Naive thymus-derived CD4-positive, alpha-beta T cell (primary cell): ENCODE measurements around the gene TBPL2. TPM values are rescaled to one million over a fixed set of nuclear protein-coding genes. Genes with fewer than 3 reads are reported as not detected.

Experiments
- ATAC-seq: fragments of 150-1000 bp; cut with Tn5 transposase; 2 replicates; pipeline ENCODE4 v1.10.0; 2021; ENCODE audit warnings: mild to moderate bottlenecking, moderate library complexity
- CTCF ChIA-PET: fragments of 350-600 bp; sonication (Branson Sonifier 250); formaldehyde crosslinking; loops from one replicate; lab custom pipeline; 2021; ENCODE audit warnings: antibody characterized with exemption; lab: Charles Lee
- POLR2A ChIA-PET: fragments of 350-600 bp; sonication (Branson Sonifier 250); formaldehyde crosslinking; loops from one replicate; lab custom pipeline; 2021; ENCODE audit warnings: antibody characterized with exemption, inconsistent platforms; lab: Charles Lee
- DNase-seq, 9 donors: peaks; one replicate each; pipeline versions ENCODE4 v3.0.0 to v3.0.0-alpha.2; 2020 to 2022; ENCODE audit warnings: mixed read lengths in 1 of 9
- H3K27ac ChIP-seq: one replicate; pipeline ENCODE4 v1.7.0; 2013; ENCODE audit warnings: mild to moderate bottlenecking, low read depth, low read length, moderate library complexity
- H3K27me3 ChIP-seq, 2 donors: one replicate each; pipeline ENCODE4 v1.7.0; 2013; ENCODE audit warnings: low read length in 2 of 2, mild to moderate bottlenecking in 2 of 2, moderate library complexity in 2 of 2; ENCODE audit not compliant: control insufficient read depth in 2 of 2, insufficient read depth in 2 of 2
- H3K36me3 ChIP-seq, 3 experiments: 1 replicate in 2 of 3; 2 replicates in 1 of 3; pipeline ENCODE4 v1.7.0; 2013; ENCODE audit warnings: low read length in 3 of 3, mild to moderate bottlenecking in 3 of 3, moderate library complexity in 1 of 3; ENCODE audit not compliant: insufficient read depth in 3 of 3, control insufficient read depth in 2 of 3
- H3K4me1 ChIP-seq, 2 donors: one replicate each; pipeline ENCODE4 v1.7.0; 2013; ENCODE audit warnings: low read length in 2 of 2, mild to moderate bottlenecking in 2 of 2, moderate library complexity in 1 of 2; ENCODE audit not compliant: control insufficient read depth in 2 of 2, insufficient read depth in 2 of 2
- H3K4me3 ChIP-seq: 2 replicates; pipeline ENCODE4 v1.7.0; 2013; ENCODE audit warnings: mild to moderate bottlenecking, low read length
- H3K9me3 ChIP-seq, 3 experiments: 1 replicate in 2 of 3; 2 replicates in 1 of 3; pipeline ENCODE4 v1.7.0; 2013; ENCODE audit warnings: low read length in 3 of 3; ENCODE audit not compliant: control insufficient read depth in 2 of 3
- H3K27ac Mint-ChIP-seq, 9 donors: one replicate each; pipeline ENCODE4 v1.8.0; 2020 to 2022; ENCODE audit warnings: mixed read lengths in 9 of 9, mild to moderate bottlenecking in 8 of 9, moderate library complexity in 5 of 9, inconsistent platforms in 2 of 9
- H3K27me3 Mint-ChIP-seq, 5 donors: one replicate each; pipeline ENCODE4 v1.8.0; 2021 to 2022; ENCODE audit warnings: mixed read lengths in 5 of 5, mild to moderate bottlenecking in 1 of 5
- H3K36me3 Mint-ChIP-seq, 5 donors: one replicate each; pipeline ENCODE4 v1.8.0; 2020 to 2022; ENCODE audit warnings: mixed read lengths in 5 of 5, mild to moderate bottlenecking in 3 of 5, inconsistent platforms in 1 of 5
- H3K4me1 Mint-ChIP-seq, 7 donors: one replicate each; pipeline ENCODE4 v1.8.0; 2020 to 2022; ENCODE audit warnings: mixed read lengths in 7 of 7, mild to moderate bottlenecking in 3 of 7, inconsistent platforms in 1 of 7
- H3K4me3 Mint-ChIP-seq, 10 donors: one replicate each; pipeline ENCODE4 v1.8.0; 2020 to 2022; ENCODE audit warnings: mild to moderate bottlenecking in 10 of 10, mixed read lengths in 10 of 10, moderate library complexity in 6 of 10, inconsistent platforms in 2 of 10
- H3K9me3 Mint-ChIP-seq, 11 donors: one replicate each; pipeline ENCODE4 v1.8.0; 2020 to 2022; ENCODE audit warnings: mixed read lengths in 11 of 11, mild to moderate bottlenecking in 4 of 11, inconsistent platforms in 1 of 11, moderate library complexity in 1 of 11
- intact Hi-C, 2 donors: fragments of 100-400 bp; cut with micrococcal nuclease; formaldehyde crosslinking; loops; one replicate each; pipeline ENCODE4 v1.15.1; 2023
- polyA plus RNA-seq, 2 donors: library from polyadenylated mRNA; unstranded; fragments of 300-500 nt; fragmentation: Illumina TruSeq; gene quantifications; one replicate each; pipeline ENCODE4 v1.2.3, GENCODE V29; 2021
- total RNA-seq, 6 experiments: library from RNA in 5 of 6; stranded (reverse) in 5 of 6; gene quantifications; 1 replicate in 5 of 6; 2 replicates in 1 of 6; pipeline ENCODE4 v1.2.3 and lab custom pipeline; 2021 to 2026

TBPL2 gene
- total and polyA plus RNA-seq, 7 experiments from 2014 or later = not detected

GRCh38 chr14:55451950-55452349 is 11.5 kb upstream of the TBPL2 start:
- DNase-seq (no peak), ATAC-seq (no peak)
- intact Hi-C loops = no loop called here
- Histone ChIP-seq H3K4me3 (no peak overlapping the region), H3K36me3 (no peaks in the 10 kb centered on the region), H3K27ac (no peak overlapping the region), H3K4me1 (no peaks in the 10 kb centered on the region), H3K9me3 (no peaks in the 10 kb centered on the region), H3K27me3 (no peaks in the 10 kb centered on the region)
- CTCF ChIA-PET = no interaction called here
- H3K4me3 Mint-ChIP-seq = no peak overlapping the region
- H3K27me3 Mint-ChIP-seq = peaks cover 0 to 7% (median 5%) of the 10 kb centered on the region in 5 donors
- peaks cover 0 to 2% (median 0%) of the 10 kb centered on the region in 11 donors for H3K9me3 Mint-ChIP-seq
- peaks cover 0 to 6% (median 0%) of the 10 kb centered on the region in 7 donors for H3K4me1 Mint-ChIP-seq
- no peaks in the 10 kb centered on the region for H3K36me3 Mint-ChIP-seq
- POLR2A ChIA-PET = no interaction called here
- H3K27ac Mint-ChIP-seq = peak overlapping the region in 1 of 9 donors; percentile 28

DNA sequence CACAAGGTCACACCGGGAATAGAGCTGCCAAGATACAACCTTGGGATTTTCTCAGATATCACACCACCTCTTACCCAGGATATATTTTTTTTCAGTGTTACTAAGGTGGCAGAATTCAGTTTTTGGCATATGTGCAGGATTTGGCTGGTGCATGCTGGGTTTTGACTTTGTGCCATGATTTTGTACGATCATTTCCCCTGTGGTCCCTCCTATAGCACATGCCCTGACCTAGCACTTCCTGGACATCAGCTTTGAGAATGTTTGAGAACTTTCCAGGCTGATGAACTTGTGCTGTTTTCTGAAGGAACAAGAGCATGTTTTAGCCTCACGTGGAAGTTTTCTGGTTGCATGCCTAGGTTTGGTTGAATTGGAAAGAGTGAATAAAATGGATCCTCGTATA is 11.0 kb upstream of the TBPL2 start:
- Histone ChIP-seq H3K27me3 (no peaks in the 10 kb centered on the region), H3K4me1 (no peaks in the 10 kb centered on the region), H3K9me3 (no peaks in the 10 kb centered on the region), H3K4me3 (no peak overlapping the region), H3K27ac (no peak overlapping the region), H3K36me3 (no peaks in the 10 kb centered on the region)
- H3K36me3 Mint-ChIP-seq = no peaks in the 10 kb centered on the region
- peaks cover 0 to 7% (median 5%) of the 10 kb centered on the region in 5 donors for H3K27me3 Mint-ChIP-seq
- peaks cover 0 to 2% (median 0%) of the 10 kb centered on the region in 11 donors for H3K9me3 Mint-ChIP-seq
- ATAC-seq (no peak), DNase-seq (no peak)
- ChIA-PET POLR2A (interaction anchor here (0.6 to 1.1 kb wide), 2 partner anchors 17 to 1025 kb away, joined by 3 read pairs; no protein-coding TSS in a partner anchor), CTCF (interaction anchor here (1.6 kb wide), 1 partner anchor 11 kb away, joined by 5 read pairs; the partner anchor contains the start of gene TBPL2)
- no peak overlapping the region for H3K4me3 Mint-ChIP-seq
- H3K4me1 Mint-ChIP-seq = peaks cover 0 to 7% (median 0%) of the 10 kb centered on the region in 7 donors
- no peak overlapping the region for H3K27ac Mint-ChIP-seq
- intact Hi-C loops = no loop called here

DNA sequence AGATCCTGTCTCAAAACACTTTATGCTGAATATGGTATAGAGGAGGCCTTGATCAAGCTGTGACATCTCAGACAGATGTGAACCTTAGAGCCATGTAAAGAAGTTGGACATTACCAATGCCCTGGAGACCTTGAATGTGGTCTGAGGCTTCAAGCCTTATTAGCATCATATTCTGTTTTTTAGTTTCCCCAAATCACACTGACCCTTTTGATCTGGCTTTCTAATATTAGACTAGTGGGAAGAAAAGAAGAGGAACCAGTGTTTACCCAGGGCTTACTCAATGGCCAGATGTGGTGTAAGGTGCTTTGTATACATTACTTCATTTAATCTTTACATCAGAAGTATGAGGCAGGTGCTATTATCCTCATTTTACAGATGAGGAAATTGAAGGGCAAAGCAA is 10.6 kb upstream of the TBPL2 start:
- no peak overlapping the region for H3K4me3 ChIP-seq
- Mint-ChIP-seq H3K36me3 (no peaks in the 10 kb centered on the region), H3K27me3 (peaks cover 0 to 7% (median 5%) of the 10 kb centered on the region in 5 donors), H3K27ac (peak overlapping the region in 1 of 9 donors; percentile 21), H3K4me1 (peaks cover 0 to 10% (median 0%) of the 10 kb centered on the region in 7 donors), H3K9me3 (peaks cover 0 to 2% (median 0%) of the 10 kb centered on the region in 11 donors), H3K4me3 (no peak overlapping the region)
- ATAC-seq (no peak), DNase-seq (no peak)
- CTCF ChIA-PET = interaction anchor here (1.6 kb wide), 1 partner anchor 11 kb away, joined by 5 read pairs; the partner anchor contains the start of gene TBPL2
- no peak overlapping the region for H3K27ac ChIP-seq
- no peaks in the 10 kb centered on the region for H3K4me1 ChIP-seq
- H3K27me3 ChIP-seq = no peaks in the 10 kb centered on the region
- POLR2A ChIA-PET = interaction anchor here (0.6 to 1.1 kb wide), 2 partner anchors 18 to 1026 kb away, joined by 3 read pairs; no protein-coding TSS in a partner anchor
- H3K9me3 ChIP-seq = no peaks in the 10 kb centered on the region
- no peaks in the 10 kb centered on the region for H3K36me3 ChIP-seq
- intact Hi-C loops = no loop called here

- H3K4me3 ChIP-seq = no peak overlapping the region
- no peak overlapping the region for H3K4me3 Mint-ChIP-seq
- H3K27me3 ChIP-seq = no peaks in the 10 kb centered on the region
- intact Hi-C loops = no loop called here
- peak overlapping the region in 1 of 9 donors; percentile 21 for H3K27ac Mint-ChIP-seq
- CTCF ChIA-PET = interaction anchor here (1.6 kb wide), 1 partner anchor 10 kb away, joined by 5 read pairs; the partner anchor contains the start of gene TBPL2
- H3K27ac ChIP-seq = no peak overlapping the region
- POLR2A ChIA-PET = interaction anchor here (1.1 kb wide), 1 partner anchor 18 kb away, joined by 3 read pairs; no protein-coding TSS in a partner anchor
- no peaks in the 10 kb centered on the region for H3K36me3 Mint-ChIP-seq
- no peaks in the 10 kb centered on the region for H3K4me1 ChIP-seq
- H3K36me3 ChIP-seq = no peaks in the 10 kb centered on the region
- H3K9me3 Mint-ChIP-seq = peaks cover 0 to 2% (median 0%) of the 10 kb centered on the region in 11 donors
- peaks cover 0 to 10% (median 0%) of the 10 kb centered on the region in 7 donors for H3K4me1 Mint-ChIP-seq
- ATAC-seq (no peak), DNase-seq (no peak)
- H3K9me3 ChIP-seq = no peaks in the 10 kb centered on the region
- peaks cover 0 to 7% (median 5%) of the 10 kb centered on the region in 5 donors for H3K27me3 Mint-ChIP-seq
These were observed 10.1 kb upstream of the TBPL2 start for GRCh38 chr14:55450539-55450938.

GRCh38 chr14:55450124-55450523 is 9.7 kb upstream of the TBPL2 start:
- no peak for DNase-seq
- Histone ChIP-seq H3K27ac (no peak overlapping the region), H3K4me1 (no peaks in the 10 kb centered on the region), H3K9me3 (no peaks in the 10 kb centered on the region), H3K27me3 (no peaks in the 10 kb centered on the region), H3K36me3 (no peaks in the 10 kb centered on the region), H3K4me3 (no peak overlapping the region)
- intact Hi-C loops = no loop called here
- Mint-ChIP-seq H3K4me3 (no peak overlapping the region), H3K36me3 (no peaks in the 10 kb centered on the region), H3K4me1 (peaks cover 0 to 10% (median 0%) of the 10 kb centered on the region in 7 donors), H3K27ac (peak overlapping the region in 1 of 9 donors; percentile 21), H3K27me3 (peaks cover 0 to 7% (median 5%) of the 10 kb centered on the region in 5 donors), H3K9me3 (peaks cover 0 to 2% (median 0%) of the 10 kb centered on the region in 11 donors)
- CTCF ChIA-PET = interaction anchor here (1.6 kb wide), 1 partner anchor 10 kb away, joined by 5 read pairs; the partner anchor contains the start of gene TBPL2
- POLR2A ChIA-PET = no interaction called here
- ATAC-seq = no peak

DNA sequence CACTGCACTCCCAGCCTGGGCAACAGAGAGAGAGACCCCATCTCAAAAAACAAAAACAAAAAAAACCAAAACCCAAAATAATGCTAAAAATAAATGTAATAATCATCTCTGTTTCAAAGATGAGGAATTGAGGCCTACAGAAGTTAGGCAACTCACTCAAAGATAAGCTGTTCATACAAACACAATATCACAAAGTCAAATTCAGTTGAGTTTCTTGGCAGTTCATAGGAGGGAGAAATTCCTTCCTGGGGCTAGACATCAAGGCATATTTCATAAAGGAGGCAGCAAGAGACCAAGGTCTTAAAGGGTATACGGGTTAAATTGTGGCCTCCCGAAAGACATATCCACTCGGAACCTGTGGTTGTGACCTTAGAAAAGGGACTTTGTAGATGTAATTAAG is 8.7 kb upstream of the TBPL2 start:
- POLR2A ChIA-PET = no interaction called here
- H3K27ac Mint-ChIP-seq = peak overlapping the region in 1 of 9 donors; percentile 6
- intact Hi-C loops = loop anchor here in 1 of 2 donors (10.0 kb wide), 1 partner anchor 206 kb away; no protein-coding TSS in a partner anchor

More for the DNA sequence above, 8.7 kb upstream of the TBPL2 start:
- ATAC-seq (no peak), DNase-seq (no peak)
- no peaks in the 10 kb centered on the region for H3K36me3 ChIP-seq
- no peaks in the 10 kb centered on the region for H3K9me3 ChIP-seq
- H3K36me3 Mint-ChIP-seq = no peaks in the 10 kb centered on the region
- no peaks in the 10 kb centered on the region for H3K9me3 Mint-ChIP-seq
- peaks cover 0 to 10% (median 0%) of the 10 kb centered on the region in 7 donors for H3K4me1 Mint-ChIP-seq
- CTCF ChIA-PET = interaction anchor here (0.5 kb wide), 1 partner anchor 10 kb away, joined by 4 read pairs; no protein-coding TSS in a partner anchor
- no peak overlapping the region for H3K4me3 ChIP-seq
- peaks cover 0 to 5% (median 4%) of the 10 kb centered on the region in 5 donors for H3K27me3 Mint-ChIP-seq
- no peak overlapping the region for H3K4me3 Mint-ChIP-seq
- no peaks in the 10 kb centered on the region for H3K4me1 ChIP-seq
- H3K27me3 ChIP-seq = no peaks in the 10 kb centered on the region
- no peak overlapping the region for H3K27ac ChIP-seq
